Heart left ventricle (tissue), 13 donors: Measurements from ENCODE around the gene UVSSA.

Source experiments
- POLR2A ChIP-seq, 2 donors: fragments of 450-650 bp; IDR thresholded peaks; one replicate each; pipeline ENCODE4 v1.6.1; 2017; ENCODE audit warnings: antibody characterized with exemption in 2 of 2, mild to moderate bottlenecking in 2 of 2, moderate library complexity in 2 of 2
- TF ChIP-seq, protein P1 (sequence below), 12 donors: fragments of 200-600 bp; sonication (generic) in 4 of 12; IDR thresholded peaks; one replicate each; pipeline versions ENCODE4 v1.5.0 to v1.8.0; 2018 to 2022; ENCODE audit warnings: antibody characterized with exemption in 12 of 12, mild to moderate bottlenecking in 5 of 12
- donor health status: ischemic (EF 13 %, LVEDD 7.1; RV severe dilation, severe dysfunction).
- donor health status: DM: no; HTN: yes; CAD: no.
- donor health status: DM: no; HTN: no; CAD: no.
- donor health status: ischemic (EF 25% LVEDD 6.9; RV normal size, moderate dysfunction).
- donor health status: ischemic (EF 25% LVEDD 5.7; RV mildly dilated, moderate dysfunction).
- donor health status: ischemic (EF 35%, LVEDD 5.7; RV mildly dilated, moderate dysfunction).
- donor health status: nonischemic (EF 11% LVEDD 7.7; RV severe dilation, severe dysfunction).
- donor health status: DM: yes; HTN: yes; CAD: no.
- donor health status: PGD.
- donor health status: ischemic (EF 29% LVEDD 5.4; RV normal size, mild dysfunction).
- donor health status: nonischemic (EF 23%, LVEDD 6.1; RV moderate dilation, normal function).

DNA sequence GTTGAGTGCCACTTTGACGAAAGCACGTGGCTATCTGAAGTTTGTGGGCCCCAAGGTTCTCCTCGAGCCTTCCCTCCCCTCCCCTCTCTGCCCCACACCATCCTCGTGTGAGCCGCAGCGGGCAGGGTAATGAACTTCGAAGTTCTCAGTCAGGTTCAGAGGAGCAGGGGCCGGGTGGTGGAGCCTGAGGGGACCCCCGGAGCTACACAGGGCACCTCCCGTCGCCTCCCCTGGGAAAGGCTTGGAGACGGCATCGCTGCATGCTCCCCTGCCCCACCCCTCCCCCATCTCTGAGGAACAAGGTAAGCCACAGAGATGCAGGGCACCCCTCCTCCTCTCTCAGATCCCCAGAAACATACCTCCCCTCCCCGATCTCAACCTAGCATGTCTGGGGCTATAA is 62.1 kb downstream of the UVSSA start:
- TF ChIP-seq POLR2A (IDR thresholded peaks at IDR 0.05) = no peak
- TF ChIP-seq, protein P1, sequence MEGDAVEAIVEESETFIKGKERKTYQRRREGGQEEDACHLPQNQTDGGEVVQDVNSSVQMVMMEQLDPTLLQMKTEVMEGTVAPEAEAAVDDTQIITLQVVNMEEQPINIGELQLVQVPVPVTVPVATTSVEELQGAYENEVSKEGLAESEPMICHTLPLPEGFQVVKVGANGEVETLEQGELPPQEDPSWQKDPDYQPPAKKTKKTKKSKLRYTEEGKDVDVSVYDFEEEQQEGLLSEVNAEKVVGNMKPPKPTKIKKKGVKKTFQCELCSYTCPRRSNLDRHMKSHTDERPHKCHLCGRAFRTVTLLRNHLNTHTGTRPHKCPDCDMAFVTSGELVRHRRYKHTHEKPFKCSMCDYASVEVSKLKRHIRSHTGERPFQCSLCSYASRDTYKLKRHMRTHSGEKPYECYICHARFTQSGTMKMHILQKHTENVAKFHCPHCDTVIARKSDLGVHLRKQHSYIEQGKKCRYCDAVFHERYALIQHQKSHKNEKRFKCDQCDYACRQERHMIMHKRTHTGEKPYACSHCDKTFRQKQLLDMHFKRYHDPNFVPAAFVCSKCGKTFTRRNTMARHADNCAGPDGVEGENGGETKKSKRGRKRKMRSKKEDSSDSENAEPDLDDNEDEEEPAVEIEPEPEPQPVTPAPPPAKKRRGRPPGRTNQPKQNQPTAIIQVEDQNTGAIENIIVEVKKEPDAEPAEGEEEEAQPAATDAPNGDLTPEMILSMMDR (IDR thresholded peaks at IDR 0.05) = no peak
